GM10266 (cell line): ENCODE results near the gene FLT1.

Source experiments
- DNase-seq: peaks from one replicate; pipeline ENCODE4 v3.0.0; 2012; ENCODE audit errors: extremely low spot score
- CTCF ChIP-seq: IDR thresholded peaks from 2 replicates; pipeline ENCODE4 v1.5.1; 2012; ENCODE audit warnings: mild to moderate bottlenecking, low read depth; ENCODE audit not compliant: control insufficient read depth, insufficient read depth; ENCODE audit errors: missing control alignments

Gene FLT1

GRCh38 chr13:28477709-28477973, 17.3 kb downstream of the FLT1 start:
- no peak for TF ChIP-seq CTCF
- DNase-seq: no peak

GRCh38 chr13:28476919-28477708, 17.8 kb downstream of the FLT1 start:
- no peak for TF ChIP-seq CTCF

GRCh38 chr13:28475916-28476725, 18.8 kb downstream of the FLT1 start:
- no peak for DNase-seq
- TF ChIP-seq CTCF: no peak

More at GRCh38 chr13:28476919-28477708, 17.8 kb downstream of the FLT1 start:
- DNase-seq: no peak

GRCh38 chr13:28474491-28475134, 20.3 kb downstream of the FLT1 start:
- no peak for DNase-seq
- TF ChIP-seq CTCF: no peak

- no peak for DNase-seq
- TF ChIP-seq CTCF: no peak
These were observed 21.9 kb downstream of the FLT1 start for GRCh38 chr13:28473044-28473443.

- no peak for TF ChIP-seq CTCF
- no peak for DNase-seq
These were observed 23.5 kb downstream of the FLT1 start for GRCh38 chr13:28471421-28471820.
